ENCODE measurements around the gene UNC5B.

GRCh38 chr10:71286521-71287294, 74.3 kb downstream of the UNC5B start:
- no peak for TF ChIP-seq CTCF (IDR thresholded peaks at IDR 0.05; ENCODE audit: insufficient read depth, low read length)
- no peak for TF ChIP-seq POLR2AphosphoS5 (IDR thresholded peaks at IDR 0.05; ENCODE audit: low read depth)
